HG03354 (cell line): Measurements from ENCODE around the gene ADPRS.

Experiments
- ATAC-seq: cut with Tn5 transposase; IDR thresholded peaks from one replicate; pipeline ENCODE4 v1.9.1; 2021; ENCODE audit warnings: mild to moderate bottlenecking; ENCODE audit not compliant: unreplicated experiment, poor library complexity, severe bottlenecking

The ADPRS gene

DNA sequence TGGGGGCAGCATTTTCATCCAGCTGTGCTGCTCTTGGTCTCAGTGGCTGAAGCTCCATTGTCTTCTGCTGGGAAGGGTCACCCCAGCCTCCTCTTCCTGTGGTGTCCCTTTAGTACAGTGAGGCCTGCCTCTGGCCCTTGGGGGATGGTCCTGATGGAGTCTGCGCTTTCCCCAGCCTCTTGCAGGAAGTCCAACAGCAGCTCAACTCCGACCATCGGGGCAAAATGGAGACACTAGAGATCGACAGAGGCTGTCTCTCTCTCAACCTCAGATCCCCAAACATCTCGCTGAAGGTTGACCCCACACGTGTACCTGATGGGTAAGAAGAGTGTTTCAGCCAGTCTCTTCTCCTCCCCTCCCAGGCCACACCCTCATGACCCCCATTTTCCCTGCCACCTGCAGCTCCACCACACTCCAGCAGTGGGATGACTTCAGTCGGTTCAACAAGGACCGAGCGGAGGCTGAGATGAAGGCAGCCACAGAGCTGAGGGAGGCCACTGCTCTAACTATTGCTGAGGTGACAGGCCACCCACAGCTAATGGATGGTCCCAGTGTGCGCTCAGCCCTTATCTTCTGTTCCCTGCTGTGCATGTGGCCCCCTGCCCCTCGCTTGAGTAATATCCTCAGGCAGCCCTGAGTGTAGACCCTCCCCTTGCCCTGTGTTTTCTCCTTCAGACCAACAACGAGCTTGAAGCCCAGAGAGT, 2.0 kb upstream of the ADPRS start:
- ATAC-seq, result no peak

- no peak for ATAC-seq
These were observed 1.2 kb upstream of the ADPRS start for GRCh38 chr1:36087233-36088123.

GRCh38 chr1:36088265-36088576, 471 bp upstream of the ADPRS start:
- ATAC-seq, result no peak

DNA sequence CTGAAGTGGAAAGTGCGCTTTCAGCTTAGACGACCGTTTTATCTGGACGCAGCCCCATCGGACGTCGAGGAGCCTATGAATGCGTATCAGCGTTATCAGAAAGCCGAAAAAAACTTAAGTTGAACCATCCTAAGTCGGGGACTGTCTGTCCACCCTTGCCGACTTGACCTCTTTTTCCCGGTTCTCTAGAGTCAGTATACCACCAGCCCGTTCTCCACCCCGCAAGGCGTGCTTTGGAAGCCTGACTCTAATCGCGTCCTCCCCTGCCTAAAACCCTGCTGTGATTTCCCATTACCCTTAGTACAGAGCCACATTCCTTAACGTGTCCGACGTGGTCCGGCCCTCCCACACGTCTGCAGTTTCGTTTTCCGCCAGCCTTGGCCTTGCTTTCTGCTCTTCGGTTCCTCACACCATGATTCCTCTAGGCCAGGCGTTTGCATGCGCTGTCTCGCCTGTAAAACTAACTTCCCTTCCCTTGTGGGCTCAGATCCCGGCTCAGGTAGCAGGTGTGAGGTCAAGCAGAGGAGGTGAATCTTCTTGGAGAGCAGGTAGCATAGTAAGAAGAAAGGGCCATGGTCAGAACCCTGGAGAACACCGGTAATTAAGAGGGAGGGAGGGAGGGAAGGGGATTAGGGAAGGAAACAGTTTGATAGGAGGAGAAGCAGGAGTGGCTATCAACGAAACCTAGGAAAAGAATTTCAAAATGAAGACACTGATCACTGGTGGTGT, 865 bp downstream of the ADPRS start:
- ATAC-seq, result no peak

GRCh38 chr1:36091141-36091540, 2.4 kb downstream of the ADPRS start:
- no peak for ATAC-seq

GRCh38 chr1:36091698-36092097, 3.0 kb downstream of the ADPRS start:
- ATAC-seq, result no peak

DNA sequence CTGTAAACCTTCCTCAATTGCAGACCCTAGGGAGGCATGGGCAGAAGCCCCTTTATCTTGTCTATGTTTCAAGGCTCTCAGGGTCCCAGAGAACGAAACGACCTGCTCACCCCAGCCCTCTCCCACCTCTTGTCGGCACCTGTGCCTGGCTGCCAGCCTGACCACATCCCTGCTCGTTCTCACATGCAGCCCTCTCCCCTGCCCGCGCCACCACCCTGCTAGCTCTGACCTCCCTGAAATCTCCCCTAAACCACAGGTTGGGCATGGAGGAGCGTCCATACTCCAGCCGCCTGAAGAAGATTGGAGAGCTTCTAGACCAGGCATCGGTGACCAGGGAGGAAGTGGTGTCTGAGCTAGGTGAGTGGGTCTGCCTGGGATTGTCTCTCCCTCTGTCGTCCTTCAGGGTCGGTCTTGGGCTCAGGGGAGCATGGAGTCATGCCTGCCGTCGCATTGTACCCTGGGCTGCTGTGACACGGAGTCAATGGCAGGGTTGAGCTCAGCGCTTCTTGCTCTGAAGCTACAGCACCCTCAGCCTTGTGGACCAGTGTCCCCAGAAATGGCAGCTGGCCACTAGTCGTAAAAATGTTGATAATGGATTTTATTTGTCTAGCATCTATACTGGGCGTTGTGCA, 3.6 kb downstream of the ADPRS start:
- ATAC-seq, result no peak

DNA sequence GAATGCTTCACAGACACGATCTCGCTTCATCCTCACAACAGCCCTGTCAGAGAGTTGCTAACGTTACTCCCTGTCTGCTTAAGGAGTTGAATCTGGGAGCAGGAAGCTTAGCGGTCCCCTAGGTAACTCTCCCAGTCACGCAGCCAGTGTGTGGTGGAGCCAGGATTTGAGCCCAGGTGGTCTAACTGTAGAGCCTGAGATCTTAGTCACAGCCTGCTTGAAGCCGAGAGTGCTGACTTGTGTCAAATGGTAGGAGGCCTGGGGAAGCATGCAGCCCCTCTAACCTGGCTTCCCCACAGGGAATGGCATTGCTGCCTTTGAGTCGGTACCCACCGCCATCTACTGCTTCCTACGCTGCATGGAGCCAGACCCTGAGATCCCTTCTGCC, 4.1 kb downstream of the ADPRS start:
- ATAC-seq, result no peak

- ATAC-seq, result no peak
These were observed 4.5 kb downstream of the ADPRS start for GRCh38 chr1:36093226-36093625.

- no peak for ATAC-seq
These were observed 5.2 kb downstream of the ADPRS start for GRCh38 chr1:36093929-36094328.

- ATAC-seq, result no peak
These were observed 5.9 kb downstream of the ADPRS start for GRCh38 chr1:36094621-36095061.

DNA sequence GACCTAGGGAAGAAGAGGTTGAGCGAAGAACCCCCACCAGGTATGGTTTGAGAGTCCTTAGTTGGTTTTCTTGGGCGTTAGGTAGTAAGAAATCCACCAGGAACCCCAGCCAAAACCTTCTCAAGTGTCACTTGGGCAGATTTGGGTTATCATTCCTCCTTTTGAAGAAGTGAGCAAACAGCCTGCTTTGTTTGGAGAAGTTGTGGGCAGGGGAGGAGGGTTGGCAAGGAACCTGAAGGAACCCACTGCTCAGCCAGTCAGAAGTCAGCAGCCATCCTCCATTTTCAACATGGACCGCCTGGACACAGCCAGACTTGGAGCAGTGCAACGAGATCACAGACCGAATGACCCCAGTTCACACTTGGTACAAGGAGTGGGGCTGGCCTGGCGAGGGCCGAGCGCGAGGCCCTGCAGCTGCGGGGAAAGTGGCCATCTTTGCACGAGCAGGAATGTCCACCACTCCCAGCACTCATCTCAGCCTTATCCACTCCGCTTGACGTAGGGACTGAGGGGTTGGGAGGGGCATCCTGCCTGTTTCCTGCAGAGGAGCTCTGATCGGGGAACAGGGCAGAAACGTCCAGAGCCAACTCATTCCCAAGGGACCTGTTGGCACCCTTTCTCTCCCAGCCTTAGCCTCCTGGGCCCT, 7.2 kb downstream of the ADPRS start:
- no peak for ATAC-seq

- ATAC-seq, result no peak
These were observed 8.1 kb downstream of the ADPRS start for GRCh38 chr1:36096500-36097432.

- no peak for ATAC-seq
These were observed 9.2 kb downstream of the ADPRS start for GRCh38 chr1:36097693-36098585.

DNA sequence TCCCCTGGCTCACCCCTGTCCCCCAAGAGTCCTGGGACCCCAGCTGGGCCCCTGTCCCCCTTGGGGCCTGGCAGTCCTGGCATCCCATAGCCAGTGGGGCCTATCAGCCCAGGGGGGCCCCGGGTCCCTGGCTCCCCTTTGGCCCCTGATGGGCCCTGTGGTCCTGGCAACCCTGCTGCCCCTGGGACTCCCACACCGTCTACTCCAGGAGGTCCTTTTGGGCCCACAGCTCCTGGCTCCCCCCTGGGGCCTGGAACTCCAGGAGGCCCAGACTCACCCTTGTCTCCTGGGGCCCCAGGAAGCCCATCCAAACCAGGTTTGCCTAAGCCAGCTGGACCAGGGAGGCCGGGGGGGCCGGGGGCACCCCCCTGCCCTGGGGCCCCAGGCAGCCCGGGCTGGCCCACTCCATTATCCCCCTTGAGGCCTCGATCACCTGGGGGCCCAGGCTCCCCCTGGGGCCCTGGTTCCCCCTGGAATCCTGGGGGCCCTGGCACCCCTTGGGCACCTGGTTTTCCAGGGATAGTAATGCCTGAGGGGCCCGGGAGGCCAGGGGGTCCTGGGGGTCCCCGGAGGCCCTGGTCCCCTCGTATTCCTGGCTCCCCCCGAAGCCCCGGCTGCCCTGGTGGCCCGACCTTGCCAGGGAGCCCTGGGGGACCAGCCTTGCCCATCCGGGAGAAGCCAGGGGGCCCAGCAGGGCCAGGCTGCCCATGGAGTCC, 10.1 kb downstream of the ADPRS start:
- ATAC-seq, result no peak

- ATAC-seq, result no peak
These were observed 11.1 kb downstream of the ADPRS start for GRCh38 chr1:36099681-36100341.

DNA sequence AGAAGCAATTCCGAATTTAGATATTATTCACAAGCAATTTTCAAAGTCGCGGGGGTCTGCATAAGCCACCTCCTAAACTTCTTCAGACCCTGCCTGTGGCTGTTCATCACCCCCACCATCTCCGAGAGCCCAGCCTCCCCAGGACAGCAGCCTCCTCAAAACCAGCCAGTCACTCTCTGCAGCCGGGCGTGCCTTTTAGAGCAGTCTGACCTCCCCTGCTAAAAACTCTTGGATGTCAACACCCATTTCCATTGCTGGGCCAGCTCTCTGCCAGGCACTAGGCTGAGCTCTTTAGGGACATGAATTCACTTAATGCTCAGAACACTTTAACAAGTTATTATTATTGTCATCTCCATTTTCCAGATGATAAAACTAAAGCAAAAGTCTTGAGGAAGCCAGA, 11.7 kb downstream of the ADPRS start:
- ATAC-seq, result no peak
